NCI-H82 (cell line): Measurements from ENCODE around the gene MLPH.

Experiments
- DNase-seq: peaks from one replicate; lab custom pipeline; 2025; lab: John Stamatoyannopoulos, UW

The MLPH gene

GRCh38 chr2:237479747-237480146 lies 7.3 kb upstream of the MLPH start:
- no peak for DNase-seq

DNA sequence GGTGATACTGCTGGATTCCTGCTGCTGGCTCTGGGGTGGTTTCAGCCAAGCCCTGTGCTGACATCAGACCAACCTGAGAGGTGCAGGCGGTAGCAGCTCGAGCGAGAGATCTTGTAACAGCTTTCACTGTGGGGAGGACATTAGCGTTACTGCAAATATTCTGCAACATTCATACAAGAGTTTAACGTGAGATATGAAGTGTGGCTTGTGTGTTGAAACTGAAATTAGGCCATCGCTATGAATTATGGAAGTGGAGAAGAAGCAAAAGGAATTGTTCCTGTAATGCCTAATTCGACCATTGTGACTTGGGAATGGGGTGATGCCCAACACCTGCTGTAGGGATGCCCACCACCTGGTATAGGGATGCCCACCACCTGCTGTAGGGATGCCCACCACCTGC lies 6.5 kb upstream of the MLPH start:
- DNase-seq = no peak

DNA sequence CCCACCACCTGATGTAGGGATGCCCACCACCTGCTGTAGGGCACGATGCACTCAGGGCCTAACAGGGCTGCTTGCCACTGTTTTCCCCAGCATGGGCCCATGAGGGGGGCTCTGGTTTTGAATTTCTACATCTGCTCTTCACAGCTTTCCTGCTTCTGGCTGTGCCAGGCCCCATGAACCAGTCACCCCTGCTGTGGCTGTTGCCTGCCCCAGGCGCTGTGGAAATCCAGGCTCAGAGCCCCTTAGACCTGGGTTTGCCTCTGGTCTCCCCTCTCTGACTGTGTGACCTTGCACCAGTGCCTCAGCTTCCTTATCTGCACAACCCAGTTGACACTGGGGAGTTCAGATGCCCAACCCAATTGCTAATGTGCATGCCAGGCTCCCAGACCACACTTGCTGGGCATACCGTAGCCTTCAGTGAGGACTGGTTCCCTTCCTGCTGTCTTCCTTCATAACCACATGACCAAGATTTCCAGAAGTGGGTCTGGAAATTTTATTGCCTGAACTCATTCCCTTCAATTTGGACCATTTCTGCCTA lies 6.0 kb upstream of the MLPH start:
- no peak for DNase-seq

GRCh38 chr2:237482485-237482884 lies 4.6 kb upstream of the MLPH start:
- DNase-seq = no peak

- no peak for DNase-seq
Measured at GRCh38 chr2:237483018-237483731, 3.9 kb upstream of the MLPH start.

GRCh38 chr2:237485304-237485703 lies 1.7 kb upstream of the MLPH start:
- no peak for DNase-seq

- DNase-seq = no peak
Measured at GRCh38 chr2:237485844-237486243, 1.2 kb upstream of the MLPH start.

DNA sequence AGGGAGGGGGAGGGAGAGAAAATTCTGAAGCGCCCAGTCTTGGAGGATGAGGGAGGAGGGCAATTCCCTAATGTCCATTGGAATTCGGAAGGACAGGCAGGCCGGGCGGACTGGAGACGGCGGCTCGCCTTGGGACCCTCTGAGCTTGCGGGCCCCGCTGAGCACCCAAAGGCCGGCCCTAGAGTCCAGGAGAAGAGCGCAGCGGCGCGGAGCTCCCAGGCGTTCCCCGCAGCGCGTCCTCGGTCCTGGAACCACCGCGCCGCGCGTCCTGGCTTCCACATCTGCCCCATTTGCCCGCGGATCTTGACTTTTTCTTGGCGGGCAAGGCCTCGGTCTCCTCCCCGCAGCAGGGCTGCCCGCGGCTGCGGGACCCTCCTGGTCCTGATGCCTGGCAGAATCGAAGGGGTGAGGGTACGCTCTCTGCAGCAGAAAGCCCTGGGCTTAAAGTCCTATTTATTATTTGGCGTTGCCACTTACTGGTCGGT lies 675 bp upstream of the MLPH start:
- no peak for DNase-seq

- no peak for DNase-seq
Measured at GRCh38 chr2:237487496-237487895, 445 bp downstream of the MLPH start.

DNA sequence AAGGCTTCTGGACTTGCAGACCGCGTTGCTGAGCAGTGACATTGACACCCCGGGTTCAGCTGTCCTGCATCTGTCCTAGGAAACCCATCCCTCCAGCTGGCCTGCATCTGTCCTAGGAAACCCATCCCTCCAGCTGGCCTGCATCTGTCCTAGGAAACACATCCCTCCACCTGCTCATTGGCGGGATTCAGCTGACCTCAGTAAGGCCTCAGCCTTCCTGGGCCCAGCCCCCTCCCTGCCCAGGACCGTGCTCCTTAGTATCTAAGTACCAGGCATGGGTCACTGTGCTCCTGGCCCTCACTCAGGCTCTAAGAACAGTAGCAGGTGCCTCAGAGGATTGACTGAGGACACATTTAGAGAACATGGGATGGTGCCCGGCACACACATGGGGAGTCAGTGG lies 1.2 kb downstream of the MLPH start:
- no peak for DNase-seq

- no peak for DNase-seq
Measured at GRCh38 chr2:237488901-237489860, 2.1 kb downstream of the MLPH start.

DNA sequence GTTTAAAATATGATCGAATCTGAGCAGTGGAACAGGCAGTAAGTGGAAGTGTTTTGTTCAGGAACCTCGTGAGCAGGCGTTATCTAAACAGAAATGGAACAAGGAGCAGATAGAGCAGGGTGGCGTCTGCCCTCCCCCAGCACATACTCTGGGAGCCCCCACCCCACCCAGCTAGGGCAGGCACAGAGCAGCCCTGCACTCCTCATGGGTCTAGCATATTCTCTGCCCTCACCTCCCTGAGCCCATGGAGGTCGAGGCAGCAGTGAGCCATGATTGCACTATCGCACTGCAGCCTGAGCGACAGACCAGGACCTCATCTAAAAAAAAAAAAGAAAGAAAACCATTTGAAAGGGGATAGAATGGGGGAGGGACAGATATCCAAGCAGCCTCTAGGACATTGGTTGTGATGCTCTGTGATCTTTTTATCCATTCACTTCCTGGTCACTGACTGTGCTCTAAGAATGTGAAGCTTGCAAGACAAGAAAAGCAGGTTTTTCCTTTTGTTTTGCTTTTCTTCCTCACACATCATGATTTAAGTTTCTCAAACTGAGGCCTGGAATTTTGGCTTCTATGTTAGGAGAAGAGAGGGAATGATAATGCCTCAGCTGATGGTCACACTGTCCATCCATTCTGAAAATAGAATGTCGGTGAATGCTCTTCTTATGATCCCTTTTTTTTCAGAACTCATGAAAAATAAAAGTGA lies 3.1 kb downstream of the MLPH start:
- DNase-seq = no peak

DNA sequence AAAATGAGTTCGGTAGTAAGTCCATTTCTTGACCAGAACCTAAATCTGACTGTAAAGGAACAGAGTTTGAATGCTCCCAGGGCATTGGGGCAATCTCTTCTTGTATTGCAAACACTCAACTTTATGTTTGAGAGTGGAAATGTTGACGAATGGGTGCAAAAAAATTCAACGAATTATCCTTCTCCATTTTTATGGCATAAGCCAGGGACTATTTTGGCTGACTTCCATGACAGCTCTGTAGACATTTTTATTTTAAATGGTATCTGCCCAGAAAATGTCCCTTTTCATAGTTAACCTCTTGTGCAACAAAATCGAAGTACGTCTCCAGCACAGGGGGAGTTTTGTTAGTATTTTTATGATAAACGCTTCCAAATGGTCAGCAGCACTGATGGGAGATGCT lies 3.7 kb downstream of the MLPH start:
- no peak for DNase-seq

DNA sequence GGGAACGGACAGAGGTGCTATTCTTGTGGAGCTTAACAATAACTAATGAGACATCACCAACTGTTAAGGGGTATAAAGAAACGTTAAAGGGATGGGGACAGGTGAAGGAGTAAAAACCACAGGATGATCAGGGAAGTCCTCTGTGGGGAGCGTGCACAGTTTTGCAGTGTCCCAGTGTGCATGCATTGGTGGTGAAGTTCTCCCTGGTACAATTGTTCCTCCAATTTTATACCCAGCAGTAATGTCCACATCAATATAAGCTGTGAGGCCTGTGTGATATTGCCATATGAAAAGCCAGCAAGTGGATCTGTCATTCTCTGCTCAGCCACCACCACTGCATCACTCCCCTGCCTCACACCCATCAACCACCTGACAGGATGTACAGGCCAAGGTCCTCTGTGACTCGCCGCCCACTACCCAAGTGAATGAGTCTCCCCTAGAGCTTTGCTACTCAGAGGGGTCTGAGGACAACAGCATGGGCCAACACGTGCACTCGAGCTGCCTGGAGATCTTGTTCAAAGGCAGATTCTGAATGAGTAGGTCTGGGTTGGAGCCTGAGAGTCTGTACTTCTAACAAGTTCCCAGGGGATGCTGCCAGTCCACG lies 4.6 kb downstream of the MLPH start:
- no peak for DNase-seq

- DNase-seq = no peak
Measured at GRCh38 chr2:237492137-237492890, 5.3 kb downstream of the MLPH start.

- no peak for DNase-seq
Measured at GRCh38 chr2:237494066-237494465, 7.0 kb downstream of the MLPH start.

- no peak for DNase-seq
Measured at GRCh38 chr2:237495521-237496117, 8.6 kb downstream of the MLPH start.

DNA sequence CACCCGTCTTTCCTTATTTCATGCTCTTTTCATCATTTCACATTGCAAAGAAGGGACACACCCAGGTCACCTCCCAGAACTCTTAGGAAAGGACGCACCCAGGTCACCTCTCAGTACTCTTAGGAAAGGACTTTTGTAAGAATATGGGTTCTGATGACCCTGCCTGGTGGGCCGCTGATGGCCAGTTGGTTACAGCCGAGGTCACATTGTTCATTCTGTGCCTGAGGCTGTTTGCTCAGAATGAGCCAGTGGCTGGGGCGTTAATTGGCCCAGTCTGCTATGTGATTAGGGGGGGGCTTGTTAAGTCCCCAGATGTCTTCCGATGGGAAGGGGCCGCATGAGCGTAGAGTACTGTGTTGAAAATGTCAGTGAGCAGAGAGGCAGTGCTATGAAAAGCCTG lies 9.4 kb downstream of the MLPH start:
- DNase-seq = no peak

DNA sequence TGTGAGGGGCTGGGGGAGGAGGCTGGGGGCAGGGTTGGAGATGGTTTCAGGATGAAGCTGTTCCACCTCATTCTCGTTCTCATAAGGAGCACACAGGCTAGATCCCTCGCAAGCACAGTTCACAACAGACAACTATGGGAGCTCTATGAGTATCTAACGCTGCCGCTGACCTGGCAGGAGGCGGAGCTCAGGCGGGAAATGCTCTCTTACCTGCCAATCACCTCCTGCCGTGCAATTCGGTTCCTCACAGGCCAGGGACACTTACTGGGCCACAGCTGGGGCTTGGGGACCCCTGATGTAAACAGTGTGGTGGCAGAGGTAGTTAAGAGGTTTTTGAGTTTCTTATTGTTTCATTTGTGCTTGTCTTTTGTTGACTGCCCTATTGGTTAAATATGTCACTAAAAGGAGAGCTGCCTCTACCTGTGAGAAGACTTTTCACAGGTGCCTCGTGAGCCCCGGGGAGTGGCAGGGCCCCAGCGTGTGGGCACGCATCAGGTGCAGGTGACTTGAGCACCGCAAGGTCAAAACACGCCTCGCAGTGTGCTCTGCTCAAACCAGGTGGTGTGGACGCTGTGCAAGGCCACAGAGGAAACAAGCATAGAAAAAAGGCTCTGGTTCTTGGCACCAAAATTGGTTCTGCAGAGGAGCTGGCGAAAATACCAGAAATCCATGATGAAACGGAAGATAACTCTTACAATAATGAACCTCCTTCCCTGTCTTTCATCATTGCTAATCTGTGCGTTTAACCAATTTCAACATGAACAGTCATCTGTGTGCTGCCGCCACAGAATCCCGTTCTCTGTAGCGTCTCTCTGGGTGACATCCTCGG lies 10.2 kb downstream of the MLPH start:
- no peak for DNase-seq

DNA sequence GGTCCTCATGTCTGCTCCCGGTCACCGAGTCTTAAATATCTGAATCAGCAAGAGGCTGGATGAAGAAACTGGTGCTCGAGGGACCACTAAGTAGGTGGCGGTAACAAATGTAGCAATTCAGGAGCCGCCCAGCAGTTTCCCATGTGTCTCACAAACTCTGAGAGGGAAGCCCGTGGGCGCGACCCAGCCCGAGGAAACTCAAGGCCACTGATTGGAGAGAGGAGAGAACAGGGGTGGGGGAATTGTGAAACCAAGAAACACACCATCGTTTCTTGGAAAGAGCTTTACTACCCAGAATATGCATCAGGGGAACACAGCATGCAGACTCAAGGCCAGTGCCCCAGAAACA lies 10.8 kb downstream of the MLPH start:
- no peak for DNase-seq
